H1 (cell line): ENCODE measurements around the gene ETS1. TPM values are rescaled to one million over a fixed set of nuclear protein-coding genes. Genes with fewer than 3 reads are reported as not detected.

ENCODE experiments used
- CTCF ChIA-PET: fragments of 300-600 bp; sonication (Branson Sonifier 250); formaldehyde crosslinking; loops from one replicate; lab custom pipeline; 2021; ENCODE audit not compliant: partially characterized antibody; lab: Charles Lee
- POLR2A ChIA-PET: fragments of 300-600 bp; sonication (Branson Sonifier 250); formaldehyde crosslinking; loops from one replicate; lab custom pipeline; 2021; ENCODE audit warnings: inconsistent platforms; ENCODE audit not compliant: partially characterized antibody; lab: Charles Lee
- DNase-seq, 2 experiments: peaks; one replicate each; pipeline versions ENCODE4 v3.0.0 to v3.0.0-alpha.2; 2010 to 2022; ENCODE audit warnings: low spot score in 2 of 2, low read depth in 1 of 2, mixed read lengths in 1 of 2
- FAIRE-seq: peaks from 2 replicates; lab custom pipeline; 2011; peaks lifted over from hg19 to GRCh38; lab: Jason Lieb, UNC
- H2AFZ ChIP-seq: 2 replicates; pipeline ENCODE4 v1.8.1; 2012; ENCODE audit warnings: low read length, inconsistent platforms
- H2AK5ac ChIP-seq: 2 replicates; pipeline ENCODE4 v1.6.1; 2013; ENCODE audit warnings: low read depth, low read length
- H2BK120ac ChIP-seq: replicated peaks from 2 replicates; pipeline ENCODE3; 2013; ENCODE audit warnings: low read depth, low read length, inconsistent platforms
- H2BK12ac ChIP-seq: 2 replicates; pipeline ENCODE4 v1.6.1; 2013; ENCODE audit warnings: low read depth, low read length
- H2BK15ac ChIP-seq: 2 replicates; pipeline ENCODE4 v1.6.1; 2013; ENCODE audit warnings: low read length
- H2BK20ac ChIP-seq: 2 replicates; pipeline ENCODE4 v1.6.1; 2013; ENCODE audit warnings: low read length
- H2BK5ac ChIP-seq: 2 replicates; pipeline ENCODE4 v1.6.1; 2013; ENCODE audit warnings: low read depth, low read length
- H3K14ac ChIP-seq: 2 replicates; pipeline ENCODE4 v1.6.1; 2013; ENCODE audit warnings: inconsistent platforms; ENCODE audit not compliant: insufficient read length
- H3K18ac ChIP-seq: 2 replicates; pipeline ENCODE4 v1.6.1; 2013; ENCODE audit warnings: low read length; ENCODE audit errors: extremely low read depth
- H3K23ac ChIP-seq: 2 replicates; pipeline ENCODE4 v1.6.1; 2013; ENCODE audit warnings: inconsistent platforms; ENCODE audit not compliant: insufficient read length
- H3K23me2 ChIP-seq: 2 replicates; pipeline ENCODE4 v1.6.1; 2013; ENCODE audit warnings: low read depth, low read length
- H3K27ac ChIP-seq: 2 replicates; pipeline ENCODE4 v1.6.1; 2011; ENCODE audit warnings: low read depth, low read length, inconsistent platforms
- H3K27me3 ChIP-seq, 4 experiments: replicated peaks in 1 of 4; 1 replicate in 1 of 4; 2 replicates in 3 of 4; pipeline versions ENCODE4 v1.6.1 to v1.8.1; 2011 to 2013; ENCODE audit warnings: low read length in 3 of 4, mild to moderate bottlenecking in 3 of 4, inconsistent platforms in 2 of 4, mixed read lengths in 2 of 4, moderate library complexity in 1 of 4; ENCODE audit not compliant: control insufficient read depth in 3 of 4, insufficient read depth in 3 of 4; ENCODE audit errors: extremely low read depth in 1 of 4
- H3K36me3 ChIP-seq, 4 experiments: 2 replicates each; pipeline versions ENCODE4 v1.6.1 to v1.8.1; 2011 to 2013; ENCODE audit warnings: mild to moderate bottlenecking in 4 of 4, low read length in 3 of 4, moderate library complexity in 2 of 4, control low read depth in 1 of 4, inconsistent platforms in 1 of 4; ENCODE audit not compliant: insufficient read depth in 4 of 4, control insufficient read depth in 2 of 4
- H3K4ac ChIP-seq: replicated peaks from 2 replicates; pipeline ENCODE3; 2013; ENCODE audit warnings: low read length, low read depth, mixed read lengths, inconsistent platforms; ENCODE audit not compliant: insufficient read length
- H3K4me1 ChIP-seq, 4 experiments: replicated peaks in 1 of 4; 1 replicate in 1 of 4; 2 replicates in 3 of 4; pipeline versions ENCODE4 v1.6.1 to v1.8.1; 2011 to 2013; ENCODE audit warnings: low read length in 3 of 4, inconsistent platforms in 2 of 4, mixed read lengths in 1 of 4; ENCODE audit not compliant: insufficient read depth in 4 of 4, control insufficient read depth in 3 of 4
- H3K4me2 ChIP-seq, 2 experiments: 2 replicates each; pipeline versions ENCODE4 v1.6.1 to v1.8.1; 2011 to 2013; ENCODE audit warnings: low read depth in 2 of 2, low read length in 2 of 2, control low read depth in 1 of 2, inconsistent platforms in 1 of 2, mild to moderate bottlenecking in 1 of 2; ENCODE audit not compliant: insufficient read depth in 1 of 2
- H3K4me3 ChIP-seq, 4 experiments: fragments of 200-600, 300-600 bp in 1 of 4; sonication (generic), shearing (Covaris generic), sonication (Bioruptor Twin) in 1 of 4; 2 replicates each; pipeline versions ENCODE4 v1.5.1 to v1.8.1; 2011 to 2016; ENCODE audit warnings: low read length in 4 of 4, low read depth in 3 of 4, control low read depth in 2 of 4, inconsistent platforms in 2 of 4, mild to moderate bottlenecking in 2 of 4, mixed read lengths in 1 of 4, moderate library complexity in 1 of 4; ENCODE audit not compliant: insufficient read depth in 2 of 4; ENCODE audit errors: extremely low read depth in 1 of 4
- H3K56ac ChIP-seq: replicated peaks from 2 replicates; pipeline ENCODE3; 2013; ENCODE audit warnings: low read depth, mild to moderate bottlenecking, mixed read lengths, low read length, inconsistent platforms; ENCODE audit not compliant: insufficient read length
- H3K79me1 ChIP-seq: 2 replicates; pipeline ENCODE4 v1.6.1; 2013; ENCODE audit warnings: low read depth, low read length, control low read depth
- H3K79me2 ChIP-seq, 2 experiments: 2 replicates each; pipeline versions ENCODE4 v1.6.1 to v1.8.1; 2012 to 2013; ENCODE audit warnings: low read length in 2 of 2, mild to moderate bottlenecking in 2 of 2, inconsistent platforms in 1 of 2; ENCODE audit not compliant: insufficient read depth in 2 of 2, control insufficient read depth in 1 of 2
- H3K9ac ChIP-seq, 4 experiments: replicated peaks in 1 of 4; 1 replicate in 1 of 4; 2 replicates in 3 of 4; pipeline versions ENCODE4 v1.6.1 to v1.8.1; 2011 to 2013; ENCODE audit warnings: low read depth in 3 of 4, low read length in 3 of 4, control low read depth in 2 of 4, mild to moderate bottlenecking in 2 of 4, moderate library complexity in 2 of 4, inconsistent platforms in 1 of 4; ENCODE audit errors: extremely low read depth in 1 of 4
- H3K9me3 ChIP-seq, 2 experiments: 2 replicates each; pipeline versions ENCODE4 v1.6.1 to v1.8.1; 2012 to 2013; ENCODE audit warnings: mild to moderate bottlenecking in 2 of 2, moderate library complexity in 2 of 2, control low read depth in 1 of 2, inconsistent platforms in 1 of 2, low read depth in 1 of 2, low read length in 1 of 2, mixed read lengths in 1 of 2; ENCODE audit not compliant: insufficient read depth in 2 of 2
- H4K20me1 ChIP-seq, 2 experiments: replicated peaks in 1 of 2; 2 replicates each; pipeline versions ENCODE3 to v1.8.1; 2011 to 2013; ENCODE audit warnings: inconsistent platforms in 2 of 2, low read length in 2 of 2, mild to moderate bottlenecking in 1 of 2; ENCODE audit not compliant: insufficient read depth in 2 of 2, control insufficient read depth in 1 of 2
- H4K5ac ChIP-seq: 2 replicates; pipeline ENCODE4 v1.6.1; 2013; ENCODE audit warnings: low read length, low read depth, mixed read lengths, inconsistent platforms; ENCODE audit not compliant: insufficient read length
- H4K8ac ChIP-seq: 2 replicates; pipeline ENCODE4 v1.8.0; 2013; ENCODE audit warnings: mild to moderate bottlenecking, moderate library complexity, low read length, inconsistent platforms; ENCODE audit not compliant: insufficient read depth; ENCODE audit errors: extremely low read depth
- H4K91ac ChIP-seq: replicated peaks from 2 replicates; pipeline ENCODE3; 2013; ENCODE audit warnings: low read length, mixed read lengths, inconsistent platforms; ENCODE audit not compliant: insufficient read length
- E2F6 ChIP-seq: IDR thresholded peaks from 2 replicates; pipeline ENCODE4 v1.6.1; 2012; ENCODE audit warnings: inconsistent platforms
- KDM4A ChIP-seq: IDR thresholded peaks from one replicate; pipeline ENCODE4 v1.7.1; 2012; ENCODE audit warnings: low read depth, mild to moderate bottlenecking, moderate library complexity, low read length, inconsistent platforms; ENCODE audit not compliant: severe bottlenecking
- MAX ChIP-seq: IDR thresholded peaks from 2 replicates; pipeline ENCODE4 v1.6.1; 2012; ENCODE audit warnings: inconsistent platforms
- PHF8 ChIP-seq: fragments of 200-600 bp; sonication (generic); conservative IDR thresholded peaks from 2 replicates; pipeline ENCODE4 v1.7.1; 2012; ENCODE audit warnings: low read depth, mild to moderate bottlenecking, inconsistent platforms, low read length, moderate library complexity
- POU5F1 ChIP-seq: IDR thresholded peaks from 2 replicates; pipeline ENCODE4 v1.6.1; 2011; ENCODE audit warnings: low read depth, mild to moderate bottlenecking, low read length, moderate library complexity
- RAD21 ChIP-seq, 2 experiments: IDR thresholded peaks in 1 of 2; conservative IDR thresholded peaks in 1 of 2; 2 replicates each; pipeline ENCODE4 v1.6.1; 2011; ENCODE audit warnings: low read depth in 2 of 2, low read length in 2 of 2, improper control_type of control experiment in 1 of 2, inconsistent platforms in 1 of 2, mild to moderate bottlenecking in 1 of 2, moderate library complexity in 1 of 2
- SIRT6 ChIP-seq: IDR thresholded peaks from one replicate; pipeline ENCODE4 v1.7.1; 2012; ENCODE audit warnings: low read length, inconsistent platforms
- SP2 ChIP-seq: IDR thresholded peaks from 2 replicates; pipeline ENCODE4 v1.6.1; 2012; ENCODE audit warnings: mild to moderate bottlenecking, low read length, inconsistent platforms
- TAF7 ChIP-seq: optimal IDR thresholded peaks from 2 replicates; pipeline ENCODE3; 2011; ENCODE audit warnings: low read depth, mild to moderate bottlenecking, inconsistent platforms, low read length, moderate library complexity, borderline replicate concordance
- TBP ChIP-seq: IDR thresholded peaks from 2 replicates; pipeline ENCODE4 v1.6.1; 2011; ENCODE audit warnings: low read depth, low read length, improper control_type of control experiment
- TCF12 ChIP-seq: IDR thresholded peaks from 2 replicates; pipeline ENCODE4 v1.6.1; 2011; ENCODE audit warnings: low read depth, mild to moderate bottlenecking, low read length
- TEAD4 ChIP-seq: IDR thresholded peaks from 2 replicates; pipeline ENCODE4 v1.6.1; 2012; ENCODE audit warnings: low read depth, low read length, inconsistent platforms, mixed read lengths
- WGBS, 2 experiments: shearing (Covaris generic) in 1 of 2; methylation state at CpG; one replicate each; pipeline versions ENCODE4 v1.1.6 to v1.1.7; 2013 to 2015; ENCODE audit warnings: low lambda C conversion rate in 2 of 2, mixed read lengths in 2 of 2, inconsistent platforms in 1 of 2, low coverage in 1 of 2, missing lambda C conversion rate in 1 of 2; ENCODE audit not compliant: insufficient replicate concordance in 2 of 2, insufficient coverage in 1 of 2, insufficient read length in 1 of 2; ENCODE audit errors: extremely low coverage in 1 of 2, missing lambda C conversion rate in 1 of 2; 5-methylcytosine and 5-hydroxymethylcytosine counted together
- polyA plus RNA-seq, 7 experiments: library from polyadenylated mRNA; depleted of rRNA in 3 of 7; stranded (reverse) in 5 of 7; unstranded in 2 of 7; fragments of >200 nt in 5 of 7; fragments of 200-250 nt in 2 of 7; gene quantifications; 1 replicate in 5 of 7; 2 replicates in 1 of 7; 4 replicates in 1 of 7; pipeline versions ENCODE4 v1.2.1 to v1.2.3, GENCODE V29; 2011 to 2013; ENCODE audit warnings: missing spikeins in 2 of 7, mixed read lengths in 2 of 7
- total RNA-seq: library from RNA; stranded (reverse); fragmentation: NEBNext Ultra II Directional; extraction: Animal tissue kit (Norgen Biotek cat#: 25700); gene quantifications from 2 replicates; pipeline ENCODE4 v1.2.1, GENCODE V29; 2021

The ETS1 gene
- total and polyA plus RNA-seq, 2 of the 8 experiments (the other 6 are each of a cell fraction or from before 2014, with no cell fraction given), result 10.0 to 35.3 TPM

GRCh38 chr11:128513915-128514681 lies 73.3 kb downstream of the ETS1 start:
- no peaks in the 10 kb centered on the region for H3K4me1 ChIP-seq
- no peaks in the 10 kb centered on the region for H3K9me3 ChIP-seq
- H2BK20ac ChIP-seq, result no peak overlapping the region
- no peak overlapping the region for H3K4me3 ChIP-seq
- H3K79me1 ChIP-seq, result no peaks in the 10 kb centered on the region; the same call in 1 of the 2 replicates
- H3K4ac ChIP-seq, result no peak overlapping the region
- no peak overlapping the region for H3K23ac ChIP-seq
- H3K18ac ChIP-seq, result no peak overlapping the region
- 87% methylated on average over 6 of the region's 6 CpGs; no CpG with 5 or more reads in 1 of the 2 experiments for WGBS, 2 experiments
- no peak overlapping the region for H4K5ac ChIP-seq
- H2AFZ ChIP-seq, result no peak overlapping the region
- POLR2A ChIA-PET, result no interaction called here
- no peak overlapping the region for H2BK12ac ChIP-seq
- FAIRE-seq (no peak), DNase-seq (no peak)
- CTCF ChIA-PET, result interaction anchor here (0.6 kb wide), 1 partner anchor 168 kb away, joined by 3 read pairs; no protein-coding TSS in a partner anchor
- no peak overlapping the region for H2BK120ac ChIP-seq
- H4K91ac ChIP-seq, result no peak overlapping the region
- no peak overlapping the region for H3K14ac ChIP-seq
- H3K56ac ChIP-seq, result no peak overlapping the region
- H3K27ac ChIP-seq, result no peak overlapping the region
- peaks cover 1 to 2% of the 10 kb centered on the region in 2 experiments for H4K20me1 ChIP-seq
- no peak overlapping the region for H4K8ac ChIP-seq
- H3K9ac ChIP-seq, result no peak overlapping the region
- H3K79me2 ChIP-seq, result peaks cover 0 to 5% of the 10 kb centered on the region in 2 experiments; a peak in 1 of 4 replicates
- H3K4me2 ChIP-seq, result no peak overlapping the region
- H2AK5ac ChIP-seq, result no peak overlapping the region
- no peak overlapping the region for H2BK15ac ChIP-seq
- no peak overlapping the region for H2BK5ac ChIP-seq
- no peaks in the 10 kb centered on the region for H3K23me2 ChIP-seq
- no peaks in the 10 kb centered on the region for H3K36me3 ChIP-seq
- H3K27me3 ChIP-seq, result no peaks in the 10 kb centered on the region
- TF ChIP-seq KDM4A, result no peak
- no peak for TF ChIP-seq TCF12
- no peak for TF ChIP-seq SP2
- TF ChIP-seq SIRT6, result no peak
- TF ChIP-seq E2F6, result no peak
- TF ChIP-seq MAX, result no peak
- TF ChIP-seq POU5F1, result no peak
- no peak for TF ChIP-seq TEAD4
- TF ChIP-seq PHF8, result no peak
- TF ChIP-seq TBP, result no peak
- TF ChIP-seq RAD21 (IDR thresholded peaks at IDR 0.05 in 1 of 2, conservative IDR thresholded peaks at IDR 0.05 in 1 of 2; ENCODE audit: low read depth in 2 of 2, low read length in 2 of 2), result no peak
- TF ChIP-seq TAF7, result no peak
